Body of pancreas (tissue), 4 donors: ENCODE results near the gene ANXA4. TPM values are rescaled to one million over a fixed set of nuclear protein-coding genes. Genes with fewer than 3 reads are reported as not detected.

Experiments
- ATAC-seq: fragments of 150-250 bp; one replicate; pipeline ENCODE4 v1.9.1; 2016
- DNase-seq, 4 donors: peaks; one replicate each; pipeline ENCODE4 v3.0.0-alpha.2; 2019
- H3K27ac ChIP-seq, 4 donors: fragments of 200-600 bp; sonication (generic); 1 replicate in 3 of 4; 2 replicates in 1 of 4; pipeline versions ENCODE4 v1.5.1 to v1.6.1; 2016 to 2019; ENCODE audit warnings: mild to moderate bottlenecking in 1 of 4, mixed read lengths in 1 of 4, moderate library complexity in 1 of 4
- H3K27me3 ChIP-seq, 2 donors: fragments of 200-600 bp; sonication (generic); one replicate each; pipeline ENCODE4 v1.6.0; 2016; ENCODE audit warnings: mild to moderate bottlenecking in 1 of 2
- H3K36me3 ChIP-seq, 2 donors: fragments of 200-600 bp; sonication (generic); replicated peaks in 1 of 2; 2 replicates each; pipeline ENCODE4 v1.5.1; 2016; ENCODE audit warnings: low read depth in 2 of 2; ENCODE audit not compliant: insufficient read depth in 1 of 2
- H3K4me1 ChIP-seq: fragments of 200-600 bp; sonication (generic); one replicate; pipeline ENCODE4 v1.6.0; 2016
- H3K4me3 ChIP-seq, 2 donors: fragments of 200-600 bp; sonication (generic); 1 replicate in 1 of 2; 2 replicates in 1 of 2; pipeline ENCODE4 v1.5.1; 2016 to 2019
- H3K9me3 ChIP-seq, 3 donors: fragments of 200-600 bp; sonication (generic); 1 replicate in 2 of 3; 2 replicates in 1 of 3; pipeline ENCODE4 v1.5.1; 2016
- POLR2A ChIP-seq, 3 donors: fragments of 450-650 bp; IDR thresholded peaks; one replicate each; pipeline ENCODE4 v1.6.1; 2016; ENCODE audit warnings: antibody characterized with exemption in 3 of 3, mild to moderate bottlenecking in 2 of 3
- WGBS, 2 donors: methylation state at CpG; one replicate each; pipeline ENCODE4 v1.1.5; 2017; 5-methylcytosine and 5-hydroxymethylcytosine counted together
- intact Hi-C: fragments of 100-400 bp; cut with DNase I; formaldehyde crosslinking; loops from one replicate; pipeline ENCODE4 v1.15.1; 2023
- total RNA-seq, 2 donors: library from RNA; depleted of rRNA; stranded (reverse); fragments of >200 nt; gene quantifications; one replicate each; pipeline ENCODE4 v1.1.0, GENCODE V29; 2016
- TF ChIP-seq, protein P1 (sequence below), 7 experiments: fragments of 450-650 bp in 4 of 7; fragments of 200-600 bp in 3 of 7; sonication (generic) in 3 of 7; IDR thresholded peaks; one replicate each; pipeline ENCODE4 v1.5.1; 2016 to 2019; ENCODE audit warnings: antibody characterized with exemption in 7 of 7

ANXA4 gene
- total RNA-seq, 2 donors from 2014 or later, result 382 to 399 TPM

- TF ChIP-seq POLR2A (IDR thresholded peaks at IDR 0.05), result no peak
- TF ChIP-seq, protein P1, sequence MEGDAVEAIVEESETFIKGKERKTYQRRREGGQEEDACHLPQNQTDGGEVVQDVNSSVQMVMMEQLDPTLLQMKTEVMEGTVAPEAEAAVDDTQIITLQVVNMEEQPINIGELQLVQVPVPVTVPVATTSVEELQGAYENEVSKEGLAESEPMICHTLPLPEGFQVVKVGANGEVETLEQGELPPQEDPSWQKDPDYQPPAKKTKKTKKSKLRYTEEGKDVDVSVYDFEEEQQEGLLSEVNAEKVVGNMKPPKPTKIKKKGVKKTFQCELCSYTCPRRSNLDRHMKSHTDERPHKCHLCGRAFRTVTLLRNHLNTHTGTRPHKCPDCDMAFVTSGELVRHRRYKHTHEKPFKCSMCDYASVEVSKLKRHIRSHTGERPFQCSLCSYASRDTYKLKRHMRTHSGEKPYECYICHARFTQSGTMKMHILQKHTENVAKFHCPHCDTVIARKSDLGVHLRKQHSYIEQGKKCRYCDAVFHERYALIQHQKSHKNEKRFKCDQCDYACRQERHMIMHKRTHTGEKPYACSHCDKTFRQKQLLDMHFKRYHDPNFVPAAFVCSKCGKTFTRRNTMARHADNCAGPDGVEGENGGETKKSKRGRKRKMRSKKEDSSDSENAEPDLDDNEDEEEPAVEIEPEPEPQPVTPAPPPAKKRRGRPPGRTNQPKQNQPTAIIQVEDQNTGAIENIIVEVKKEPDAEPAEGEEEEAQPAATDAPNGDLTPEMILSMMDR (IDR thresholded peaks at IDR 0.05), result no peak
- Histone ChIP-seq H3K27ac (peak overlapping the region; percentile 53 to 76 (median 70)), H3K4me3 (no peak overlapping the region), H3K27me3 (no peaks in the 10 kb centered on the region), H3K4me1 (peaks cover 90% of the 10 kb centered on the region), H3K36me3 (no peaks in the 10 kb centered on the region), H3K9me3 (no peaks in the 10 kb centered on the region)
- intact Hi-C loops, result no loop called here
- ATAC-seq, result peak; percentile 70
- WGBS, 2 donors, result 8 to 15% methylated on average over 5 of the region's 5 CpGs
- peak; percentile 66 to 84 (median 76) for DNase-seq
Observed at GRCh38 chr2:69781321-69782248, 39.7 kb downstream of the ANXA4 start.

DNA sequence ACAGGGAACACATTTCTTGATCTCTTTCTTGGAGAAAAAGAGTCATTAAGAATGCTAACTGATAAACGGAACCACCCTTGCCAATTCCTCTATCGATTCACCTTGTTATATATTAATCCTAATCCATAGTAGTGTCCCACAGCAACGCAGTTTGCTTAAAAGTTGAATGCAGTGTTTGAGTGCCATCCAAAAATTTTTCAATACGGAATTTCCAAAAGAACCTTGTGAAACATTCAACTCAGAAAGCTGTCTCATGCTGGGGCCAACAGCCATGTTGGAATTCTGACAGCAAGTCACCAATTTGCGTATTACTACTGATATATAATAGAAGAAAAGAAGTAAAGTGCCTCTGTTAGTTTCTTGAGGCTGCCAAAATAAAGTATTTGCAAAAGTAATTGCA is 42.3 kb downstream of the ANXA4 start:
- no peak for DNase-seq
- Histone ChIP-seq H3K27me3 (no peaks in the 10 kb centered on the region), H3K27ac (peak overlapping the region in 3 of 4 donors; percentile 36 to 76 (median 69)), H3K9me3 (no peaks in the 10 kb centered on the region), H3K4me1 (peaks cover 83% of the 10 kb centered on the region), H3K4me3 (no peak overlapping the region), H3K36me3 (no peaks in the 10 kb centered on the region)
- peak; percentile 10 for ATAC-seq
- 15 to 26% methylated on average over 5 of the region's 5 CpGs for WGBS, 2 donors
- intact Hi-C loops, result no loop called here
- peak in 1 of 3 donors; percentile 1 for TF ChIP-seq POLR2A (IDR thresholded peaks at IDR 0.05)
- TF ChIP-seq, protein P1 (IDR thresholded peaks at IDR 0.05), result no peak

DNA sequence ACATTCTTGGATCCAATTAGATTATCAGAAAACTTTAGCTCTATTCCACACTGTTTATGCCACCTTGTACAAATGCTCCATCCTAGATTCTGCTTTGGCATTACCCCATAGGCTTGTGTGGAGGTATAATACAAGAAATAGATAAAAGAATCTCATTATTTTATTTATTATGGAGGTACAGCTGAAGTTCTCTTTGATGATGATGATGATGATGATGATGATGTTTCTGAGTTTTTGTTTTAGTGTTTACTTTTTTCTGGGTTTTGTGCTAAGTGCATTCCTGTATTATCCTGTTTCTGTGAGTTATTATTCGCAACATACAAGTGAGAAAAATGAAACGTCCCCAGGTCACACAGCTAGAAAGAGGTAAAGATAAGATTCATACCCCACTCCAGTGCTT is 43.4 kb downstream of the ANXA4 start:
- Histone ChIP-seq H3K4me3 (no peak overlapping the region), H3K9me3 (no peaks in the 10 kb centered on the region), H3K27me3 (no peaks in the 10 kb centered on the region), H3K4me1 (peaks cover 81% of the 10 kb centered on the region), H3K27ac (peak overlapping the region in 3 of 4 donors; percentile 36 to 76 (median 69)), H3K36me3 (no peaks in the 10 kb centered on the region)
- DNase-seq (no peak), ATAC-seq (no peak)
- 80 to 84% methylated on average over 2 of the region's 2 CpGs for WGBS, 2 donors
- TF ChIP-seq POLR2A (IDR thresholded peaks at IDR 0.05), result no peak
- TF ChIP-seq, protein P1 (IDR thresholded peaks at IDR 0.05), result no peak
- intact Hi-C loops, result no loop called here

DNA sequence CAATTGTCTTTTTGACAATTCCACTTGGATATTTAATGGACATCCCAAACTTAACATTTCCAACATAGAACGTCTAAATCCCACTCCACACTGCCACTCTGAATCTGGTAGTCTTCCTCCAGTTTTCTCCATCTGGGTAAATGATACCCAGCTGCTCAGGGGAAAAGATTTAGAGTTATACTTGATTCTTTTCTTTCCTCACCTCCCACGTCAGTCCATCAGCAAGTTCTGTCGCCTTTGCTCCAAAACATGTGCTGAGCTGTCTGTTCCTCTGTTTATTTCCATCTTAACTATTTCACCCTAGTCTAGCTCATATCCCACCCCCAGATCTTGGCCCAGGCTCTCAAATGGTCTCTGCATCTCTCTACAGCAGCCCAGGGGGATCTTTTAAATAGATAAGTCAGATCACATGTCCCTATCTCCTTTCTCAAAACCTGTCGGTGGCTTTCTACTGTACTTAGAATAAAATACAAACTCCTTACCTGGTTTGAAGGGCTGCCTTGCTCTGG is 44.2 kb downstream of the ANXA4 start:
- TF ChIP-seq POLR2A (IDR thresholded peaks at IDR 0.05), result no peak
- TF ChIP-seq, protein P1 (IDR thresholded peaks at IDR 0.05), result no peak
- 63 to 76% methylated on average over 4 of the region's 4 CpGs for WGBS, 2 donors
- no peak for ATAC-seq
- Histone ChIP-seq H3K27ac (peak overlapping the region in 3 of 4 donors; percentile 23 to 76 (median 33)), H3K4me3 (no peak overlapping the region), H3K36me3 (no peaks in the 10 kb centered on the region), H3K27me3 (no peaks in the 10 kb centered on the region), H3K4me1 (peaks cover 81% of the 10 kb centered on the region), H3K9me3 (no peaks in the 10 kb centered on the region)
- no peak for DNase-seq
- intact Hi-C loops, result no loop called here
